GM23338 (cell line): ENCODE results near the gene MSGN1. TPM values are rescaled to one million over a fixed set of nuclear protein-coding genes. Genes with fewer than 3 reads are reported as not detected.

Source experiments
- ATAC-seq: fragments of 200-7000 bp; cut with Tn5 transposase; 3 replicates; pipeline ENCODE4 v1.9.1; 2020
- DNase-seq: peaks from one replicate; pipeline ENCODE4 v3.0.0-alpha.2; 2015; ENCODE audit warnings: low spot score
- H2AFZ ChIP-seq: fragments of 200-600 bp; sonication (generic); 2 replicates; pipeline ENCODE4 v1.8.0; 2016; ENCODE audit warnings: antibody characterized with exemption, mild to moderate bottlenecking, moderate library complexity
- H3F3A ChIP-seq: fragments of 200-600 bp; sonication (generic); replicated peaks from 2 replicates; pipeline ENCODE4 v1.8.0; 2017; ENCODE audit warnings: antibody characterized with exemption, mixed run types, low read depth
- H3K27ac ChIP-seq: fragments of 200-600 bp; sonication (generic); 2 replicates; pipeline ENCODE4 v1.6.1; 2016; ENCODE audit warnings: low read depth
- H3K27me3 ChIP-seq: fragments of 200-600 bp; sonication (generic); 2 replicates; pipeline ENCODE4 v1.8.0; 2016; ENCODE audit warnings: mild to moderate bottlenecking, mixed run types, moderate library complexity; ENCODE audit not compliant: insufficient read depth
- H3K36me3 ChIP-seq: fragments of 200-600 bp; sonication (generic); 2 replicates; pipeline ENCODE4 v1.8.0; 2016; ENCODE audit warnings: mild to moderate bottlenecking; ENCODE audit not compliant: insufficient read depth
- H3K4me1 ChIP-seq: fragments of 200-600 bp; sonication (generic); 2 replicates; pipeline ENCODE4 v1.8.0; 2016; ENCODE audit warnings: mild to moderate bottlenecking, moderate library complexity; ENCODE audit not compliant: insufficient read depth
- H3K4me2 ChIP-seq: fragments of 200-600 bp; sonication (generic); 2 replicates; pipeline ENCODE4 v1.7.1; 2017; ENCODE audit warnings: mixed run types
- H3K4me3 ChIP-seq: fragments of 200-600 bp; sonication (generic); 2 replicates; pipeline ENCODE4 v1.6.1; 2016; ENCODE audit warnings: mixed run types
- H3K79me2 ChIP-seq: fragments of 200-600 bp; sonication (generic); replicated peaks from 2 replicates; pipeline ENCODE4 v1.8.0; 2017; ENCODE audit warnings: mild to moderate bottlenecking; ENCODE audit not compliant: insufficient read depth
- H3K9me2 ChIP-seq: fragments of 200-600 bp; sonication (generic); 2 replicates; pipeline ENCODE4 v1.8.0; 2017; ENCODE audit not compliant: insufficient read depth
- H4K20me1 ChIP-seq: fragments of 200-600 bp; sonication (generic); replicated peaks from 2 replicates; pipeline ENCODE4 v1.8.0; 2017; ENCODE audit warnings: mild to moderate bottlenecking; ENCODE audit not compliant: insufficient read depth
- H3K27ac Mint-ChIP-seq: 2 replicates; pipeline ENCODE4 v1.8.0; 2020; ENCODE audit warnings: inconsistent platforms, mild to moderate bottlenecking, moderate library complexity, mixed read lengths
- H3K27me3 Mint-ChIP-seq: 3 replicates; pipeline ENCODE4 v1.8.0; 2022; ENCODE audit warnings: low read depth, mild to moderate bottlenecking, moderate library complexity, mixed read lengths, inconsistent platforms; ENCODE audit not compliant: insufficient read depth, poor library complexity
- H3K36me3 Mint-ChIP-seq: 3 replicates; pipeline ENCODE4 v1.8.0; 2021; ENCODE audit warnings: low read depth, mild to moderate bottlenecking, inconsistent platforms, moderate library complexity, mixed read lengths
- H3K4me1 Mint-ChIP-seq: 3 replicates; pipeline ENCODE4 v1.8.0; 2020; ENCODE audit warnings: mild to moderate bottlenecking, inconsistent platforms, mixed read lengths
- H3K4me3 Mint-ChIP-seq: 3 replicates; pipeline ENCODE4 v1.8.0; 2021; ENCODE audit warnings: moderate library complexity, mild to moderate bottlenecking, inconsistent platforms, mixed read lengths
- H3K9me3 Mint-ChIP-seq: 3 replicates; pipeline ENCODE4 v1.8.0; 2020; ENCODE audit warnings: moderate library complexity, mild to moderate bottlenecking, inconsistent platforms, mixed read lengths
- CREB1 ChIP-seq: fragments of 250-450 bp; sonication (Bioruptor Pico); IDR thresholded peaks from 2 replicates; pipeline ENCODE4 v1.5.0; 2020; ENCODE audit warnings: low read depth, mild to moderate bottlenecking, moderate library complexity
- EZH2 ChIP-seq: fragments of 200-600 bp; sonication (generic); IDR thresholded peaks from one replicate; pipeline ENCODE4 v1.8.0; 2017; ENCODE audit warnings: antibody characterized with exemption, mild to moderate bottlenecking, low read depth; ENCODE audit not compliant: unreplicated experiment
- EZH2phosphoT487 ChIP-seq: fragments of 200-600 bp; sonication (generic); IDR thresholded peaks from one replicate; pipeline ENCODE4 v1.8.1; 2018; ENCODE audit warnings: antibody characterized with exemption; ENCODE audit not compliant: unreplicated experiment
- JUNB ChIP-seq: IDR thresholded peaks from one replicate; pipeline ENCODE4 v1.6.1; 2016; ENCODE audit warnings: antibody characterized with exemption; ENCODE audit not compliant: unreplicated experiment
- NANOG ChIP-seq: IDR thresholded peaks from 2 replicates; pipeline ENCODE4 v1.6.1; 2016; ENCODE audit warnings: antibody characterized with exemption, borderline replicate concordance
- POLR2AphosphoS5 ChIP-seq: IDR thresholded peaks from 2 replicates; pipeline ENCODE4 v1.6.1; 2016; ENCODE audit warnings: antibody characterized with exemption, low read depth
- STAT1 ChIP-seq: IDR thresholded peaks from one replicate; pipeline ENCODE4 v1.6.1; 2016; ENCODE audit warnings: antibody characterized with exemption; ENCODE audit not compliant: unreplicated experiment
- ZNF114 ChIP-seq: fragments of 250-450 bp; sonication (Bioruptor Pico); IDR thresholded peaks from 2 replicates; pipeline ENCODE4 v1.5.0; 2020; ENCODE audit warnings: mild to moderate bottlenecking, moderate library complexity
- ZNF331 ChIP-seq: fragments of 250-450 bp; sonication (Bioruptor Pico); IDR thresholded peaks from 2 replicates; pipeline ENCODE4 v1.5.0; 2020; ENCODE audit warnings: low read depth, mild to moderate bottlenecking, moderate library complexity
- polyA plus RNA-seq: library from polyadenylated mRNA; unstranded; fragments of >200 nt; fragmentation: Nextera tagmentation; extraction: Ambion mirVana; gene quantifications from 2 replicates; pipeline ENCODE4 v1.2.1, GENCODE V29; 2016
- total RNA-seq: library from RNA; depleted of rRNA; stranded (reverse); fragments of >200 nt; shearing (Covaris generic); gene quantifications from 2 replicates; pipeline ENCODE4 v1.2.3, GENCODE V29; 2014
- TF ChIP-seq, protein P1 (sequence below): fragments of 250-450 bp; sonication (Bioruptor Pico); IDR thresholded peaks from 2 replicates; pipeline ENCODE4 v1.5.0; 2020; ENCODE audit warnings: mild to moderate bottlenecking, moderate library complexity
- TF ChIP-seq, protein P2 (sequence below): IDR thresholded peaks from one replicate; pipeline ENCODE4 v1.6.1; 2018; ENCODE audit warnings: antibody characterized with exemption; ENCODE audit not compliant: unreplicated experiment
- TF ChIP-seq, protein P3 (sequence below): IDR thresholded peaks from 2 replicates; pipeline ENCODE4 v1.6.1; 2016; ENCODE audit warnings: antibody characterized with exemption
- TF ChIP-seq, protein P4 (sequence below), 2 experiments: fragments of 200-600 bp in 1 of 2; sonication (generic) in 1 of 2; conservative IDR thresholded peaks; 2 replicates each; pipeline versions ENCODE4 v1.5.1 to v1.6.1; 2016 to 2017; ENCODE audit warnings: antibody characterized with exemption in 2 of 2, low read depth in 2 of 2, mild to moderate bottlenecking in 2 of 2, moderate library complexity in 1 of 2

The MSGN1 gene
- total and polyA plus RNA-seq, 2 experiments from 2014 or later, result not detected

DNA sequence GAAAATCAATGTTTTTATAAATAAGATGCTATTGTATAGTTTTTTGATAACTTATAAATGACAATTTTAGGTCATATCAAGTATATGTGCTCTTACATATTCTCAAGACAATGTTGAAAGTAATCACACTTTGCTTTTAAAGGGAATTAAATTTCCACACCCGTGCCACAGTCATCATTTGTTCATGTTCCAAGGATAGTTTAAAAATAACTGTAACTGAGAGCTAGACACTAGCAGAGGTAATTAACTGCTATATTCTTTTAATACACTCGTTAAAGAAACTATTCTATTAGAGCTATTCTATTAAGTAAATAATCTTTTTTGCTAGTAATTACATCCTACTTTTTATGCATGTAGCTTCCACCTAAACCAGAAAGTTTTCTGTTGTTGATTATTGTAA lies 44.3 kb upstream of the MSGN1 start:
- no peak overlapping the region for H3K4me3 Mint-ChIP-seq
- TF ChIP-seq, protein P1, sequence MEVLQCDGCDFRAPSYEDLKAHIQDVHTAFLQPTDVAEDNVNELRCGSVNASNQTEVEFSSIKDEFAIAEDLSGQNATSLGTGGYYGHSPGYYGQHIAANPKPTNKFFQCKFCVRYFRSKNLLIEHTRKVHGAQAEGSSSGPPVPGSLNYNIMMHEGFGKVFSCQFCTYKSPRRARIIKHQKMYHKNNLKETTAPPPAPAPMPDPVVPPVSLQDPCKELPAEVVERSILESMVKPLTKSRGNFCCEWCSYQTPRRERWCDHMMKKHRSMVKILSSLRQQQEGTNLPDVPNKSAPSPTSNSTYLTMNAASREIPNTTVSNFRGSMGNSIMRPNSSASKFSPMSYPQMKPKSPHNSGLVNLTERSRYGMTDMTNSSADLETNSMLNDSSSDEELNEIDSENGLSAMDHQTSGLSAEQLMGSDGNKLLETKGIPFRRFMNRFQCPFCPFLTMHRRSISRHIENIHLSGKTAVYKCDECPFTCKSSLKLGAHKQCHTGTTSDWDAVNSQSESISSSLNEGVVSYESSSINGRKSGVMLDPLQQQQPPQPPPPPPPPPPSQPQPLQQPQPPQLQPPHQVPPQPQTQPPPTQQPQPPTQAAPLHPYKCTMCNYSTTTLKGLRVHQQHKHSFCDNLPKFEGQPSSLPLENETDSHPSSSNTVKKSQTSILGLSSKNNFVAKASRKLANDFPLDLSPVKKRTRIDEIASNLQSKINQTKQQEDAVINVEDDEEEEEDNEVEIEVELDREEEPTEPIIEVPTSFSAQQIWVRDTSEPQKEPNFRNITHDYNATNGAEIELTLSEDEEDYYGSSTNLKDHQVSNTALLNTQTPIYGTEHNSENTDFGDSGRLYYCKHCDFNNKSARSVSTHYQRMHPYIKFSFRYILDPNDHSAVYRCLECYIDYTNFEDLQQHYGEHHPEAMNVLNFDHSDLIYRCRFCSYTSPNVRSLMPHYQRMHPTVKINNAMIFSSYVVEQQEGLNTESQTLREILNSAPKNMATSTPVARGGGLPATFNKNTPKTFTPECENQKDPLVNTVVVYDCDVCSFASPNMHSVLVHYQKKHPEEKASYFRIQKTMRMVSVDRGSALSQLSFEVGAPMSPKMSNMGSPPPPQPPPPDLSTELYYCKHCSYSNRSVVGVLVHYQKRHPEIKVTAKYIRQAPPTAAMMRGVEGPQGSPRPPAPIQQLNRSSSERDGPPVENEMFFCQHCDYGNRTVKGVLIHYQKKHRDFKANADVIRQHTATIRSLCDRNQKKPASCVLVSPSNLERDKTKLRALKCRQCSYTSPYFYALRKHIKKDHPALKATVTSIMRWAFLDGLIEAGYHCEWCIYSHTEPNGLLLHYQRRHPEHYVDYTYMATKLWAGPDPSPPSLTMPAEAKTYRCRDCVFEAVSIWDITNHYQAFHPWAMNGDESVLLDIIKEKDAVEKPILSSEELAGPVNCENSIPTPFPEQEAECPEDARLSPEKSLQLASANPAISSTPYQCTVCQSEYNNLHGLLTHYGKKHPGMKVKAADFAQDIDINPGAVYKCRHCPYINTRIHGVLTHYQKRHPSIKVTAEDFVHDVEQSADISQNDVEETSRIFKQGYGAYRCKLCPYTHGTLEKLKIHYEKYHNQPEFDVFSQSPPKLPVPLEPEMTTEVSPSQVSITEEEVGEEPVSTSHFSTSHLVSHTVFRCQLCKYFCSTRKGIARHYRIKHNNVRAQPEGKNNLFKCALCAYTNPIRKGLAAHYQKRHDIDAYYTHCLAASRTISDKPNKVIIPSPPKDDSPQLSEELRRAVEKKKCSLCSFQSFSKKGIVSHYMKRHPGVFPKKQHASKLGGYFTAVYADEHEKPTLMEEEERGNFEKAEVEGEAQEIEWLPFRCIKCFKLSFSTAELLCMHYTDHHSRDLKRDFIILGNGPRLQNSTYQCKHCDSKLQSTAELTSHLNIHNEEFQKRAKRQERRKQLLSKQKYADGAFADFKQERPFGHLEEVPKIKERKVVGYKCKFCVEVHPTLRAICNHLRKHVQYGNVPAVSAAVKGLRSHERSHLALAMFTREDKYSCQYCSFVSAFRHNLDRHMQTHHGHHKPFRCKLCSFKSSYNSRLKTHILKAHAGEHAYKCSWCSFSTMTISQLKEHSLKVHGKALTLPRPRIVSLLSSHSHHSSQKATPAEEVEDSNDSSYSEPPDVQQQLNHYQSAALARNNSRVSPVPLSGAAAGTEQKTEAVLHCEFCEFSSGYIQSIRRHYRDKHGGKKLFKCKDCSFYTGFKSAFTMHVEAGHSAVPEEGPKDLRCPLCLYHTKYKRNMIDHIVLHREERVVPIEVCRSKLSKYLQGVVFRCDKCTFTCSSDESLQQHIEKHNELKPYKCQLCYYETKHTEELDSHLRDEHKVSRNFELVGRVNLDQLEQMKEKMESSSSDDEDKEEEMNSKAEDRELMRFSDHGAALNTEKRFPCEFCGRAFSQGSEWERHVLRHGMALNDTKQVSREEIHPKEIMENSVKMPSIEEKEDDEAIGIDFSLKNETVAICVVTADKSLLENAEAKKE (CRISPR knock-in tag), result no peak
- TF ChIP-seq POLR2AphosphoS5 (no peak), NANOG (no peak), EZH2phosphoT487 (no peak), ZNF114 (no peak), JUNB (no peak), STAT1 (no peak), ZNF331 (no peak), EZH2 (no peak), CREB1 (CRISPR knock-in tag) (no peak)
- TF ChIP-seq, protein P2, sequence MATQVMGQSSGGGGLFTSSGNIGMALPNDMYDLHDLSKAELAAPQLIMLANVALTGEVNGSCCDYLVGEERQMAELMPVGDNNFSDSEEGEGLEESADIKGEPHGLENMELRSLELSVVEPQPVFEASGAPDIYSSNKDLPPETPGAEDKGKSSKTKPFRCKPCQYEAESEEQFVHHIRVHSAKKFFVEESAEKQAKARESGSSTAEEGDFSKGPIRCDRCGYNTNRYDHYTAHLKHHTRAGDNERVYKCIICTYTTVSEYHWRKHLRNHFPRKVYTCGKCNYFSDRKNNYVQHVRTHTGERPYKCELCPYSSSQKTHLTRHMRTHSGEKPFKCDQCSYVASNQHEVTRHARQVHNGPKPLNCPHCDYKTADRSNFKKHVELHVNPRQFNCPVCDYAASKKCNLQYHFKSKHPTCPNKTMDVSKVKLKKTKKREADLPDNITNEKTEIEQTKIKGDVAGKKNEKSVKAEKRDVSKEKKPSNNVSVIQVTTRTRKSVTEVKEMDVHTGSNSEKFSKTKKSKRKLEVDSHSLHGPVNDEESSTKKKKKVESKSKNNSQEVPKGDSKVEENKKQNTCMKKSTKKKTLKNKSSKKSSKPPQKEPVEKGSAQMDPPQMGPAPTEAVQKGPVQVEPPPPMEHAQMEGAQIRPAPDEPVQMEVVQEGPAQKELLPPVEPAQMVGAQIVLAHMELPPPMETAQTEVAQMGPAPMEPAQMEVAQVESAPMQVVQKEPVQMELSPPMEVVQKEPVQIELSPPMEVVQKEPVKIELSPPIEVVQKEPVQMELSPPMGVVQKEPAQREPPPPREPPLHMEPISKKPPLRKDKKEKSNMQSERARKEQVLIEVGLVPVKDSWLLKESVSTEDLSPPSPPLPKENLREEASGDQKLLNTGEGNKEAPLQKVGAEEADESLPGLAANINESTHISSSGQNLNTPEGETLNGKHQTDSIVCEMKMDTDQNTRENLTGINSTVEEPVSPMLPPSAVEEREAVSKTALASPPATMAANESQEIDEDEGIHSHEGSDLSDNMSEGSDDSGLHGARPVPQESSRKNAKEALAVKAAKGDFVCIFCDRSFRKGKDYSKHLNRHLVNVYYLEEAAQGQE, result no peak
- TF ChIP-seq, protein P3, sequence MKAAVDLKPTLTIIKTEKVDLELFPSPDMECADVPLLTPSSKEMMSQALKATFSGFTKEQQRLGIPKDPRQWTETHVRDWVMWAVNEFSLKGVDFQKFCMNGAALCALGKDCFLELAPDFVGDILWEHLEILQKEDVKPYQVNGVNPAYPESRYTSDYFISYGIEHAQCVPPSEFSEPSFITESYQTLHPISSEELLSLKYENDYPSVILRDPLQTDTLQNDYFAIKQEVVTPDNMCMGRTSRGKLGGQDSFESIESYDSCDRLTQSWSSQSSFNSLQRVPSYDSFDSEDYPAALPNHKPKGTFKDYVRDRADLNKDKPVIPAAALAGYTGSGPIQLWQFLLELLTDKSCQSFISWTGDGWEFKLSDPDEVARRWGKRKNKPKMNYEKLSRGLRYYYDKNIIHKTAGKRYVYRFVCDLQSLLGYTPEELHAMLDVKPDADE, result no peak
- TF ChIP-seq, protein P4, sequence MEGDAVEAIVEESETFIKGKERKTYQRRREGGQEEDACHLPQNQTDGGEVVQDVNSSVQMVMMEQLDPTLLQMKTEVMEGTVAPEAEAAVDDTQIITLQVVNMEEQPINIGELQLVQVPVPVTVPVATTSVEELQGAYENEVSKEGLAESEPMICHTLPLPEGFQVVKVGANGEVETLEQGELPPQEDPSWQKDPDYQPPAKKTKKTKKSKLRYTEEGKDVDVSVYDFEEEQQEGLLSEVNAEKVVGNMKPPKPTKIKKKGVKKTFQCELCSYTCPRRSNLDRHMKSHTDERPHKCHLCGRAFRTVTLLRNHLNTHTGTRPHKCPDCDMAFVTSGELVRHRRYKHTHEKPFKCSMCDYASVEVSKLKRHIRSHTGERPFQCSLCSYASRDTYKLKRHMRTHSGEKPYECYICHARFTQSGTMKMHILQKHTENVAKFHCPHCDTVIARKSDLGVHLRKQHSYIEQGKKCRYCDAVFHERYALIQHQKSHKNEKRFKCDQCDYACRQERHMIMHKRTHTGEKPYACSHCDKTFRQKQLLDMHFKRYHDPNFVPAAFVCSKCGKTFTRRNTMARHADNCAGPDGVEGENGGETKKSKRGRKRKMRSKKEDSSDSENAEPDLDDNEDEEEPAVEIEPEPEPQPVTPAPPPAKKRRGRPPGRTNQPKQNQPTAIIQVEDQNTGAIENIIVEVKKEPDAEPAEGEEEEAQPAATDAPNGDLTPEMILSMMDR (conservative IDR thresholded peaks at IDR 0.05; ENCODE audit: low read depth in 2 of 2), result no peak
- H3K27ac Mint-ChIP-seq, result no peak overlapping the region
- H3K4me1 ChIP-seq, result no peaks in the 10 kb centered on the region
- no peaks in the 10 kb centered on the region; the same call in 1 of the 2 replicates for H4K20me1 ChIP-seq
- H3K27me3 ChIP-seq, result no peaks in the 10 kb centered on the region
- no peaks in the 10 kb centered on the region for H3K27me3 Mint-ChIP-seq
- H3K36me3 ChIP-seq, result peaks cover 33% of the 10 kb centered on the region
- H2AFZ ChIP-seq, result no peak overlapping the region
- peaks cover 35% of the 10 kb centered on the region; the same call in 2 of the 3 replicates for H3K36me3 Mint-ChIP-seq
- no peak overlapping the region for H3K4me2 ChIP-seq
- H3K27ac ChIP-seq, result no peak overlapping the region
- no peak for ATAC-seq
- 0 out of 2 replicates have a peak, but pooled peaks cover 3% of the 10 kb centered on the region for H3F3A ChIP-seq
- H3K4me1 Mint-ChIP-seq, result no peaks in the 10 kb centered on the region
- no peaks in the 10 kb centered on the region for H3K9me2 ChIP-seq
- H3K9me3 Mint-ChIP-seq, result no peaks in the 10 kb centered on the region
- no peaks in the 10 kb centered on the region for H3K79me2 ChIP-seq
- H3K4me3 ChIP-seq, result no peak overlapping the region
- no peak for DNase-seq
